Ramos (cell line): ENCODE results near the gene CALCR.
"Not testable (repeated sequence)": the region's sequence is repeated elsewhere in the genome, so short reads cannot be mapped to it uniquely, and the experiment has no call there.

Experiments used
- in situ Hi-C: fragments of 300-500 bp; cut with MboI; formaldehyde crosslinking; loops from one replicate; pipeline ENCODE4 v1.14.3; 2022; ENCODE audit warnings: low sequenced_read_pairs; ENCODE audit not compliant: unreplicated experiment

CALCR gene

DNA sequence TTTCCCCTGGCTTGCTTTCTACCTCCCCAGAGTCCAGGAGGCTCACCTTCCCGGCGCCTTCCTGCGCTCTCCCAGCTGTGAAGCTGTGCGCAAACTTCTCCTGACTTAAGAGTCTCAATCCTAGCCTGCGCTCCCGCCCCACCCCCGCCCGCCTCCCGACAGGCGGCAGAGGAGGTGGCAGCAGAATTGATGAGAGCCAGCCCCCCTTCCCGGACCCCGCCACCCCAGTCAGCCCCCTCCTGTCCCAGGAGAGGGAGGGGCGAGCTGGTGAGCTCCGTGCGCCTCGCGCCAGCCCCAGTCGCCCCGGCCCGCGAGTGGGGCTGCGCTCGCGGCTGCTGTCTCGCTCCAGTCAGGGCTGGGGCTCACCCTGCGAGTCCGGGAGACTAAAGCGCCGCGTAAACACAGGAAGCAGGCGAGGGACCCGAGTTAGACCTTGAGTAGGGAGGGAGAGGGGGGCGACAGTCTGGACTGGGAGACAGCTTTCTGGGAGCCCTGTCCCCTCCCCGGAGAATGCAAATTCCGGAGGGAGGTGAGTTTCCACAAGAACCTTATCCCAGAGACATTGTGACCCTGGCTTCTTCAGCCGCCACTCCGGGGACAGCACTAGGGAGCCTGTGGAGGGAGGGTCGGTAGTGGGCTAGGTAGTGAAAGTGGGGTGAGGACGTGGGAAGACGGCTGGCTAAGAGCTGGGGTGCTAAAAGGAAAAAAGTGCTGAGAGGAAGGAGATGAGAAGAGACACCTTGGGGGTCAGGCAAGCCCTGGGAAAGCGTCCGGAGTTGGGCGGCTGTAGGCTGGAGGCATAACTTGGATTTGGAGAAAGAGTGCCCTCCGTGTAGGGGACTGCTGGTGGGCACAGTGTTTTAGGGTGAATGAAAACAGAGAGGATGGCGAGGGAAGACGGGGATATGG lies at the start of gene CALCR:
Gene CALCR (minus strand): TSS at position 79 of the 909 bp plus-strand sequence. CDS start 87,743 bp downstream, outside the sequence.
- in situ Hi-C loops, result no loop called here

DNA sequence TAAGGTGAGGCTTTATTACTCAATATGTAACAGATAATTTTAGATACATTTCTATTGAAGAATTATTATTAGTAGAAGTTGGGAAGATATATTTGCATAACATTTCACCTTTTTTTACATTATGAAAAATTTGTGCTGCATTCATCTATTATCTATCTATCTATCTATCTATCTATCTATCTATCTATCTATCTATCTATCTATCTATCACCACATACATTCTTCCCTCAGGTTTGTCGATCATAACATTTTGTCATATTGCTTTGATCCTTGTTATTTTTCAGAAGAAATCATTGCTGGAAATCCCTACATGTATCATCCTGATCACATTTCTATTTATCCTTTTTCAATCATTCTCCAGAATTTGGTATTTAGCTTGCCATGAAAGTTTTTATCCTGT lies 49.3 kb upstream of the CALCR start:
- in situ Hi-C loops, result no loop called here

DNA sequence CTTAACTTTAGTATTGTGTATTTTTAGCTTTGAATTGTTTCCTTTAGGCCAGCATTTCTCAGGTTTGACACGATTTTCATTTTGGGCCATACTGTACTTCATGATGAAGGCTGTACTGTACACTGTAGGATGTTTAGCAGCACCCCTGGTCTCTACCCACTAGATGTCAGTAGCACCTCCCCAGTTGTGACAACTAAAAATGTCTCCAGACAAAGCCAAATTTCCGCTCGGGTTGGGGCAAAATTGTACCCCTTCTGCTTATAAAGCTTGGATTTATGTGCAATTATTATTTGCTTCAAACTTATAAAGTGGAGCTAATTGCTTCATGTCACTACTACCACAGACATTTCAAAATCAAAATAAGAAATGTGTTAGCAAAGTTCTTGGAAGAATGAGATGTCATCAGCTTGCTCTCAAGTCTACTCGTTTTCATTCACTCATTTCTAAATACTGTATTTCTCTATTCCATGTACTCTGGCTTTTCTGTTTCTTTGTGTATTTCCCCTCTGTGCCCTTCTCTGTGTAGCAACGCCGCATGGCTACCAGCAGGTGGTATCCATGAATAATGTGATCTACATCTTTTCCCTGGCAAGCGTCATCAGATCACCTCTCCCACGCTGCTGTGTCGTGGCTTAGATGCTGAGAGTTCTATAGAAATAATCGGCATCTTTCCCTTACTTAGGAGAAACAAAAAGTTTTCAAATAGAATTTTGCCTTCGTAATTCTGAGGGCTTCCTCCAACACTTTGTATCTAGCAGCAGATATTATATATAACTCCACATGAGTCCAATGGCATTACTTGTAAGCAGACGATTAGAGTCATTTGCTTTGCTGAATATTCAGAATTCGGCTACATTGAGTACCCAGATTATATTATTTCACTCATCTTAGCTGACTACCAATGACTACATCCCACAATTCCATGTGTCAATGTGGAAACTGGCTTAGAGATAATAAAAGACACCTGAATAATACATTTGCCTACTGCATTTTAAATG lies 47.8 kb upstream of the CALCR start:
- in situ Hi-C loops, result no loop called here

DNA sequence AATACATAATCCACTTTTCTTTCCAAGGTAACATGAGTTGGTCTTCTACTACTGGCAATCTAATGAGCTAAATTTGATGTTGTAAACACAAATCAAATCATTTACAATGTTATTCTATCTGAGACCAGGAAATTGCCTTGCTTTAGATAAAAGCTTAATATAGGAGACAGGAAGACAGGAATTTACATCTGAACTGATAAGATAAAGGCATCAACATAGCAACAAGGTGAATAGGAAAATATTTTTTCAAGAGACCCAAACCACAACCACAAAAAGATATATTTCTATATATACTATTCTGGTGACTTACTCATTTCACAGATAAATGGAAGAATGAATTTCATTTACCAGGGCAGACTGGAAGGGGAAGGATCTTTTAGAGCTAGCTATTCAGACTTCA lies 46.3 kb upstream of the CALCR start:
- in situ Hi-C loops, result no loop called here

DNA sequence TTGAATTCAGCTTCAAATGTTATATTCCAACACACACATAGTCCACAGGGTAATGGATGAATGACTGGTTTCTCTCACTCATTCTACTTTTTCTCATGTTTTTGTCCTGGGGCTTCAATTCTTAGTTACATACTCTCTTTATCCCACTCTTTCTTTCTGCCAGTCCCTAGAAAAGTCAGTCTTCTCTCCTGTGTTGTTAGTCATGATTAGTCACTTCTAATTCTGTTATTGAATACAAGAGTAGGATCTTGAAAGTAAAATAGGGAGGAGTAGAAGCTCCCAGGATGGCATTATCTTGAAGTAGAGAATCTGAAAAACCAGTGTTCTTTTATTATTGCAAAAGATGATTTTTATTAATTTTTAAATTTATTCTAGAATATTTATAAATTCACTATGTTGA lies 45.5 kb upstream of the CALCR start:
- in situ Hi-C loops, result no loop called here

DNA sequence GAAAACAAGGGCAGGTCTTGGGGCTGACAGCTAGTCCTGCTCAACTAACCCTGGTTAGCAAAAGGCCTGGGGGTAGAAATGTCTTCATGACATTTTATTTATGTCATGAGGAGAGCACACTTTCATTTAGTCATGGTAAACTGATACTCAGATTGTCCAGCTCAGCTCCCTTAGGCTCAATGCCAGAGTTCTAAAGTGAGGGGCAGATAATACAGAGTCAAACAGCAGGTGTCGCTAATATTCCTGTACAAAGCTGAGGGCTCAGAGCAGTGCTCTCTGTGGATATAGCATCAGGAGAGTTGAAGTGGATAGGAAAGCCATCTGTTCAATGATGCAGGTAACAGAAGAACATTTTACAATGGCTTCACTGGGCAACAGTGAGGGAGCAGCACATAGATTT lies 26.8 kb upstream of the CALCR start:
- in situ Hi-C loops, result no loop called here

DNA sequence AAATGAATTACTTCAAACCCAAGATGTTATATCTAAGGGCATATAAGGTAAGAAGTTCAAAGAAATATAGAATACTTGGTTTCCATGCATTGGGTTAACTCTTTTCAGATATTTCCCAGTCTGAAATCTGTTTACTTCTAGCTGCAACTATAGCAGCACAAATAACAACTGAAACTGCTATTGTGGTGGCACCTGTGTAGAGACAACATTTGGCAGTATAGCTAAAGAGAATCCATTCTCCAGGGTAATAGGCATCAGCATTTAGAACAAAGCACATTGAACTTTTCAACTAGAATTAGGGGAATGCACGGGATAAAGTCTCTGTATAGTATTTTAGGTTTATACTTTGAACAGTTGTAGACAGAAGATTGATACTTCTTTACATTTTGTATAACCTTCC lies 19.7 kb upstream of the CALCR start:
- in situ Hi-C loops, result no loop called here

DNA sequence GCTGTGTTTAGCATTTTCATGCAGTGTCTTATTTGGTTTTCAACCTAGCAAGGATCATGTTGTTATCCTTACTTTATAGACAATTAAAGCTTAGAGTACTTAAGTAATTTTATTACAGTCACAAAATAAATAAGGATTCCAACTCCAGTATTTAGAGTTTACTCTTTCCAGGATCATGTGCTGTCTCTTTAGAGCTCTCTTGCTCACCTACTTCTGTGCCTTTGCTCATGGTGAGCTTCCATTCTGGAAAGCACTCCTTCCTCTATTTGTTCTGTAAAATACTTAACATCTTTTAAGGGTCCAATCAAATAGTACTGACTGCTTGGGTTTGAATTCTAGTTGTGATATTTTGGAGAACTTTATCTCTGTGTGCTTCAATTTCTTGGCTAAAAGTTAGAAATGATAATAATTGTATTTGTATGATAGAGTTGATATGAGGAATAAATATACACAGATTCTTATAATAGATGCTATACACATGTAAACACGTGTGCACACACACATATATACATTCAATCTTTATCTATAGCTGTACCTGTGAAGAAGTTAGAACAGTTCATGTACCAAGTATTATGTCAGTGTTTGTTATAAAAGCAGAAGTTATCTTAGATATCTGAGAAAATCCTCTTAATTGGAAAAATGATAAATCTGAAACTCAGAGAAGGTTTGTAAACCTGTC lies 18.2 kb upstream of the CALCR start:
- in situ Hi-C loops, result no loop called here

DNA sequence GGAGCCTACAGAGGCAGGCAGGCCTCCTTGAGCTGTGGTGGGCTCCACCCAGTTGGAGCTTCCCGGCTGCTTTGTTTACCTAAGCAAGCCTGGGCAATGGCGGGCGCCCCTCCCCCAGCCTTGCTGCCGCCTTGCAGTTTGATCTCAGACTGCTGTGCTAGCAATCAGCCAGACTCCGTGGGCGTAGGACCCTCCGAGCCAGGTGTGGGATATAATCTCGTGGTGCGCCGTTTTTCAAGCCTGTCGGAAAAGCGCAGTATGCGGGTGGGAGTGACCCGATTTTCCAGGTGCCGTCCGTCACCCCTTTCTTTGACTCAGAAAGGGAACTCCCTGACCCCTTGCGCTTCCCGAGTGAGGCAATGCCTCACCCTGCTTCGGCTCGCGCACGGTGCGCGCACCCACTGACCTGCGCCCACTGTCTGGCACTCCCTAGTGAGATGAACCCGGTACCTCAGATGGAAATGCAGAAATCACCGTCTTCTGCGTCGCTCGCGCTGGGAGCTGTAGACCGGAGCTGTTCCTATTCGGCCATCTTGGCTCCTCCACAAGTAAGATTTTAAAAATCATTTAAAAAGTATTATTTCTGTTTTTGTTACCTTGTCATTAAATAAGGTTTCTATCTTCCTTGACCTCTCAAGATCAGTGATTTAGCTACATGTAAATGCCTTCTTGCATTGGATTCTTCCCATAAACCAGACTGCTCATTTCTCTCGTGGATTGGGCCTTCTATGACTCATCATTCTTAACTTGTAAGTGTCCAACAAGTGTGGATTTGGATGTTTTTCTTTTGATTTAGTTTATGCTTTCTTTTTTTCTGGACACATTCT lies 16.9 kb upstream of the CALCR start:
- in situ Hi-C loops, result not testable (repeated sequence)

DNA sequence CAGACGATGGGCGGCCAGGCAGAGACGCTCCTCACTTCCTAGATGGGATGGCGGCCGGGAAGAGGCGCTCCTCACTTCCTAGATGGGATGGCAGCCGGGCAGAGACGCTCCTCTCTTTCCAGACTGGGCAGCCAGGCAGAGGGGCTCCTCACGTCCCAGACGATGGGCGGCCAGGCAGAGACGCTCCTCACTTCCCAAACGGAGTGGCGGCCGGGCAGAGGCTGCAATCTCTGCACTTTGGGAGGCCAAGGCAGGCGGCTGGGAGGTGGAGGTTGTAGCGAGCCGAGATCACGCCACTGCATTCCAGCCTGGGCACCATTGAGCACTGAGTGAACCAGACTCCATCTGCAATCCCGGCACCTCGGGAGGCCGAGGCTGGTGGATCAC lies 11.9 kb upstream of the CALCR start:
- in situ Hi-C loops, result not testable (repeated sequence)

DNA sequence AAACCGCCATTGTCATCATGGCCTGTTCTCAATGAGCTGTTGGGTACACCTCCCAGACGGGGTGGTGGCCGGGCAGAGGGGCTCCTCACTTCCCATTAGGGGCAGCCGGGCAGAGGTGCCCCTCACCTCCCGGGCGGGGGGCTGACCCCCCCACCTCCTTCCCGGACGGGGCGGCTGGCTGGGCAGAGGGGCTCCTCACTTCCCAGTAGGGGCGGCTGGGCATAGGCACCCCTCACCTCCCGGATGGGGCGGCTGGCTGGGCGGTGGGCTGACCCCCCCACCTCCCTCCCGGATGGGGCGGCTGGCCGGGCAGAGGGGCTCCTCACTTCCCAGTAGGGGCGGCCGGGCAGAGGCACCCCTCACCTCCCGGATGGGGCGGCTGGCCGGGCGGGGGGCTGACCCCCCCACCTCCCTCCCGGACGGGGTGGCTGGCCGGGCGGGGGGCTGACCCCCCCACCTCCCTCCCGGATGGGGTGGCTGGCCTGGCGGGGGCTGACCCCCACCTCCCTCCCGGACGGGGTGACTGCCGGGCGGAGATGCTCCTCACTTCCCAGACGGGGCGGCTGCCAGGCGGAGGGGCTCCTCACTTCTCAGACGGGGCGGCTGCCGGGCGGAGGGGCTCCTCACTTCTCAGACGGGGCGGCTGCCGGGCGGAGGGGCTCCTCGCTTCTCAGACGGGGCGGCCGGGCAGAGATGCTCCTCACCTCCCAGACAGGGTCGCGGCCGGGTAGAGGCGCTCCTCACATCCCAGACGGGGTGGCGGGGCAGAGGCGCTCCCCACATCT lies 11.4 kb upstream of the CALCR start:
- in situ Hi-C loops, result not testable (repeated sequence)

DNA sequence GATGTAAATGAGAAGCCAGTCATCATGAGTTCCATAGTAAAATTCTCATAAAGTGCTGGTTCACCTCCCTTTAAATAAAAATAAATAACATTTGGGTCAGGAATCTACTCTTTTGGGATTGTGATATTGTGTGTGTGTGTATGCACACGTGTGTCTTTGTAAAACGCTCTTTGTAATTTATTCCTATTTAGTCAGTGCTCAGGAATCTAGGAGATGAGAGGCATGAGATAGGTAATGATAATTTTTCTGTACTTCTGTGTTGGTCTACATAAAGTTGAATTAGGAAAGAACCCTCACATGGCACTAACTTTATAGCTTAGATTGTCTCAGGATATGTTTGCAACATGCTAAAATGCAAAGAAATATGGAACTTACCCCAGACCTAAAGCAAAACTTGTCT lies 4.9 kb upstream of the CALCR start:
- in situ Hi-C loops, result no loop called here

DNA sequence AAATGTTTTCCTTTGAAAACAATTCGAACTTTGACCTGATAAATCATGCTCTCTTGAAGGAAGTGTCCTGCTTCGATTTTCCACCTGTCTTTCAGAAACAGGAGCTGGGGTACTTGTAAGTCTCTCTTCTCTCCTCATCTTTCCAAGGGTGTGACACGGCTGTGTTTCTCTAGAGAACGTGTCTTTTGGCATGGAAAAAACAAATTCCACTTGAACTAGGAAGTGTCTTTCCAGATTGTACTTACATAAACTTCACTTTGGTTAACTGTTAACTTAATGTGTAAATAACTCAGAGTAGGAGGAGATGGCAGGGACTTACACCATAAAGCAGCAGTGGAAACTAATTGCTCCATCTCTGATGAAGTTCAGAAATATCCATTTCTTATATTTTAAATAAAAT lies 4.2 kb upstream of the CALCR start:
- in situ Hi-C loops, result no loop called here

DNA sequence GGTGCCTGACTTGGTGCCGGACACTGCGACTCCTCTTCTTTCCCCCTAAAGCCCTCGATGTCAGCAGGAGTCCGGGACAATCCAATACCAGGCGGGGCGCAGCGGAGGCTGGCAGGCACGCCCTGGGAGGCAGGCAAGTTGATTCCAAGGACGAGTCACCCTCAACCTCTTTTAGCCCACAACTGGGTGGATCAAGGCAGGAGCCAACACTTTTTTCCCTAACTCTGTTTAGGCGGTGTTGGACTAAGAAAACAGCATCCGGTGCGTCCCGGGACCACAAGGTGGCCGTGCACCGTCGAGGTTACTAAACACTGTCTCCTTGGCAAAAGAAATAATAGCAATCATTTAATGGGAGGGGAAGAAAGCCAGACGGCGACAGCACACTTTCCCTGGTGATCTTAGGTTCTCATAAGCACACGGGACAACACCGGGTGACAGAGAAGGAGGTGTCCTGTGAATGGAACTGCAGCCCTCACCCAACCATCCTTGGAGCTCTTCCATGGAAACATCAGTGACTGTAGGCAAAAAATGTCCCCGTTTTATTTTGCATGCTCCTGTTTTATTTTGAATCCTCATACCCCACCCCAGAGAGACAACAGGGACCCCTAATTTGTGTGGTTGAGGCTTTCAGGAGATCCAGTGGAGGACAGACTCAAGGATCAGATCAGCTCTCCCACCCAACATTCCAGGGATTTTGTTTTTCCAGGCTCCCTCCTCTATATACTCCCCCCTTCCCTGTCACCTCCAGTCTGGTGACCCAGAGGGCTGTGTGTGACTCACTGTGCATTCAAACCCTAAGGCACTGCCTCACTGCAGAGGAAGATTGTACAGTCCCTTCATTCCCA lies 1.3 kb upstream of the CALCR start:
- in situ Hi-C loops, result no loop called here

DNA sequence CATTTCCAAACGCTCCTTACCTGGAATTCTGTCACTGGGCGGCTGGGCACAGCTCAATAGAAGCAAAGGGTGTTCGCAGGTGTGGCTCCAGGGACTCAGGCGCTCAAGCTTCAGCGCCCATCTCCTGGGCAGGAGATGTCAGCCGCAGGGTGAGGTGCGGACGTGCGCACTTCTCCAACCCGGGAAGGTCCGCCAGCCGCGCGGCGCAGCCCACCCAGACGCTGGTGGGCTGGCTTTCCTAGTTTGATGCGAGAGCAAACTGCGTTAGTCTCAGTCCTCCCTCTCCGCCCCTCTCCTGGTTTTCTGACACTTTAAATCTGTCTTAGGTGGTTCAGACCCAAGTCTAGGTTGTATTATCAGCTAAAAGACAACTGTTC lies 267 bp downstream of the CALCR start:
- in situ Hi-C loops, result no loop called here

DNA sequence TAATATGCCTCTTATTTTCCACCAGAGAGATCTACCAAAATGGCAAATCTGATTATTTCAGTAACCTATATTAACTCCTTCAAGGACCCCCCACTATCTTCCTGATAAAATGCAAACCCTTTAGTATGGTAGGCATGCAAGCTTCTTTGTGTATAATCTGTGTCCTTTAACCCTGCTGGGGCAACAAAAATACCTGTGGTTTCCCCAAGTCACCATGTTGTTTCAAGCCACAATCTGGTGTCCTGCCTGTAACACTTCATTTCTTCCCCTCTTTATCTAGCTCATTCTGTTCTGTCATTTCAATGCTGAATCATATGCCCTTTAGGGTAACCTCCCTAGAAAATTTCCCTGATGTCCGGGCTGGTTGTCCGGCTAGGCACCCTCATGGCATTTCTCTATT lies 5.3 kb downstream of the CALCR start:
- in situ Hi-C loops, result no loop called here

DNA sequence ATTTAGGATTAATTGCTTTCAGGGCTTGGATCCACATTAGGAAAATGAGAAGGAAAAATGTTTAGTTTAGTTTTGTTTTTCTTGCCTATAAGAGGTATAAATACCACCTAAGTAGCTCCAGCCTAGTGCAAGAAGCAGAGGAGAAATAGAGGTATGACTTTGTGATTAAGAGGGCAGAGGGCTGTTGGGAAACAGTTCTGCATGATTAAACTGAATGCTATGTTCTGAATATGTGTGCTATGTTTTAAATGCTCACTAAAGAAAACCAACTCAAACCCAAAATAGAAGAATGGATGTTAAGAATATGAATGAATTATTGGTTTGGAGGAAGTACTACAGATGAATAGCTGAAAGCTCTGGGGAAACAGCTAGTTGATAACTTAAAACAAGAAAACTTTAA lies 7.6 kb downstream of the CALCR start:
- in situ Hi-C loops, result no loop called here

DNA sequence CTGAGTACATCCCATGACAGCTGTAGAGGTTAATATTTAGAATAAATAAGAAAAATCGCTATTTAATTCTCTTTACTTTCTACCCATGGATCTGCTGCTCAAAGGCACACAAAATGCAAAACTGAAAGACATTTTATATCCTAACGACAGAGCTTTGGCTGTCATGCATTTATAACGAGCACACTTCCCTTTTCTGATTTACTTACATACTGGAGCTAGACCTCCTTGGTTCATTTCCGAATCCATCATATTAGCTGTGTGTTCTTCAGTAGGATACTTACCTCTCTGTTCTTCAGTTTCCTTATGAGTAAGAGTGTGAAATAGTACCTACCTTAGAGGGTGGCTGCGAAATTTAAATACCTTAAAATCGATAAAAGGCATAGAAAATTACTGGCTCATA lies 10.9 kb downstream of the CALCR start:
- in situ Hi-C loops, result no loop called here
